ENCODE measurements around the gene C2orf80. TPM values are rescaled to one million over a fixed set of nuclear protein-coding genes. Genes with fewer than 3 reads are reported as not detected.

C2orf80 gene
- total RNA-seq, result not detected

GRCh38 chr2:208189810-208190503 lies at the start of gene C2orf80:
Gene C2orf80 (minus strand): TSS chr2:208190030. CDS start chr2:208186986, 3,044 bp downstream.
- no peak for ATAC-seq
- H3K27me3 ChIP-seq, result peaks cover 16% of the 10 kb centered on the region
- no peak within 1 kb of the TSS for H3K27ac ChIP-seq
- WGBS, 2 donors (ENCODE audit: low coverage in 1 of 2), result 54 to 60% methylated on average over 7 of the region's 10 CpGs
- H3K4me1 ChIP-seq, result no peaks in the 10 kb centered on the region
- no peak for TF ChIP-seq CTCF (IDR thresholded peaks at IDR 0.05)
- no peak for TF ChIP-seq EP300 (IDR thresholded peaks at IDR 0.05)
- TF ChIP-seq POLR2AphosphoS5 (IDR thresholded peaks at IDR 0.05), result no peak
- TF ChIP-seq POLR2A (IDR thresholded peaks at IDR 0.05), result no peak
- no peaks in the 10 kb centered on the region for H3K9me3 ChIP-seq
- H3K36me3 ChIP-seq, result no peaks in the 10 kb centered on the region
- no peak within 1 kb of the TSS for H3K4me3 ChIP-seq

- TF ChIP-seq EP300 (IDR thresholded peaks at IDR 0.05), result no peak
- TF ChIP-seq CTCF (IDR thresholded peaks at IDR 0.05), result no peak
- no peak for TF ChIP-seq POLR2A (IDR thresholded peaks at IDR 0.05)
- no peak for TF ChIP-seq POLR2AphosphoS5 (IDR thresholded peaks at IDR 0.05)
- no peak for ATAC-seq
- Histone ChIP-seq H3K4me1 (no peaks in the 10 kb centered on the region), H3K27ac (no peak overlapping the region), H3K27me3 (no peaks in the 10 kb centered on the region), H3K4me3 (no peak overlapping the region), H3K36me3 (peaks cover 4 to 58% of the 10 kb centered on the region in 2 donors), H3K9me3 (no peaks in the 10 kb centered on the region)
- WGBS, 2 donors (ENCODE audit: low coverage in 1 of 2), result 79 to 100% methylated on average over 1 to 2 of the region's 2 CpGs
These were observed 46.0 kb upstream of the C2orf80 start for GRCh38 chr2:208235860-208236259.

- Histone ChIP-seq H3K27ac (no peak overlapping the region), H3K36me3 (peaks cover 4 to 47% of the 10 kb centered on the region in 2 donors), H3K4me3 (no peak overlapping the region), H3K4me1 (no peaks in the 10 kb centered on the region), H3K27me3 (no peaks in the 10 kb centered on the region), H3K9me3 (no peaks in the 10 kb centered on the region)
- ATAC-seq, result no peak
- TF ChIP-seq POLR2AphosphoS5 (IDR thresholded peaks at IDR 0.05) (no peak), POLR2A (IDR thresholded peaks at IDR 0.05) (no peak), EP300 (IDR thresholded peaks at IDR 0.05) (no peak), CTCF (IDR thresholded peaks at IDR 0.05) (no peak)
- 83% methylated on average over 1 of the region's 1 CpG; no CpG with 5 or more reads in 1 of the 2 donors for WGBS, 2 donors (ENCODE audit: low coverage in 1 of 2)
These were observed 45.0 kb upstream of the C2orf80 start for GRCh38 chr2:208234786-208235185.

- 73 to 80% methylated on average over 1 of the region's 1 CpG for WGBS, 2 donors (ENCODE audit: low coverage in 1 of 2)
- Histone ChIP-seq H3K27me3 (no peaks in the 10 kb centered on the region), H3K27ac (no peak overlapping the region), H3K4me1 (no peaks in the 10 kb centered on the region), H3K36me3 (no peaks in the 10 kb centered on the region), H3K4me3 (no peak overlapping the region), H3K9me3 (no peaks in the 10 kb centered on the region)
- TF ChIP-seq POLR2AphosphoS5 (IDR thresholded peaks at IDR 0.05) (no peak), POLR2A (IDR thresholded peaks at IDR 0.05) (no peak), EP300 (IDR thresholded peaks at IDR 0.05) (no peak), CTCF (IDR thresholded peaks at IDR 0.05) (no peak)
- ATAC-seq, result no peak
These were observed 38.6 kb upstream of the C2orf80 start for GRCh38 chr2:208228476-208228875.

GRCh38 chr2:208227581-208228232 lies 37.9 kb upstream of the C2orf80 start:
- Histone ChIP-seq H3K4me3 (no peak overlapping the region), H3K4me1 (no peaks in the 10 kb centered on the region), H3K36me3 (no peaks in the 10 kb centered on the region), H3K9me3 (no peaks in the 10 kb centered on the region), H3K27ac (no peak overlapping the region), H3K27me3 (no peaks in the 10 kb centered on the region)
- 90 to 100% methylated on average over 1 to 2 of the region's 33 CpGs for WGBS, 2 donors (ENCODE audit: low coverage in 1 of 2)
- no peak for TF ChIP-seq POLR2AphosphoS5 (IDR thresholded peaks at IDR 0.05)
- TF ChIP-seq EP300 (IDR thresholded peaks at IDR 0.05), result no peak
- no peak for TF ChIP-seq POLR2A (IDR thresholded peaks at IDR 0.05)
- no peak for ATAC-seq

All from gastroesophageal sphincter (tissue), 4 donors.